B cell (primary cell): ENCODE measurements around the gene AGAP1.

Experiments
- CTCF ChIP-seq: fragments of 200-600 bp; IDR thresholded peaks from one replicate; pipeline ENCODE4 v1.8.0; 2022; ENCODE audit warnings: antibody characterized with exemption, mild to moderate bottlenecking
- EZH2 ChIP-seq: IDR thresholded peaks from 2 replicates; pipeline ENCODE4 v1.6.1; 2012; ENCODE audit warnings: borderline replicate concordance, low read depth, mild to moderate bottlenecking, moderate library complexity, low read length; ENCODE audit not compliant: insufficient read depth, poor library complexity, severe bottlenecking

- no peak for TF ChIP-seq CTCF
- TF ChIP-seq EZH2: no peak
Measured at GRCh38 chr2:235737396-235737795, 243.6 kb downstream of the AGAP1 start.
